ENCODE measurements around the gene TRIM45. TPM values are rescaled to one million over a fixed set of nuclear protein-coding genes. Genes with fewer than 3 reads are reported as not detected.

The TRIM45 gene
- total RNA-seq, 3 donors from 2014 or later (not counting 1 experiment from before 2014, with no cell fraction given), result 0.33 to 1.2 (median 0.77) TPM

DNA sequence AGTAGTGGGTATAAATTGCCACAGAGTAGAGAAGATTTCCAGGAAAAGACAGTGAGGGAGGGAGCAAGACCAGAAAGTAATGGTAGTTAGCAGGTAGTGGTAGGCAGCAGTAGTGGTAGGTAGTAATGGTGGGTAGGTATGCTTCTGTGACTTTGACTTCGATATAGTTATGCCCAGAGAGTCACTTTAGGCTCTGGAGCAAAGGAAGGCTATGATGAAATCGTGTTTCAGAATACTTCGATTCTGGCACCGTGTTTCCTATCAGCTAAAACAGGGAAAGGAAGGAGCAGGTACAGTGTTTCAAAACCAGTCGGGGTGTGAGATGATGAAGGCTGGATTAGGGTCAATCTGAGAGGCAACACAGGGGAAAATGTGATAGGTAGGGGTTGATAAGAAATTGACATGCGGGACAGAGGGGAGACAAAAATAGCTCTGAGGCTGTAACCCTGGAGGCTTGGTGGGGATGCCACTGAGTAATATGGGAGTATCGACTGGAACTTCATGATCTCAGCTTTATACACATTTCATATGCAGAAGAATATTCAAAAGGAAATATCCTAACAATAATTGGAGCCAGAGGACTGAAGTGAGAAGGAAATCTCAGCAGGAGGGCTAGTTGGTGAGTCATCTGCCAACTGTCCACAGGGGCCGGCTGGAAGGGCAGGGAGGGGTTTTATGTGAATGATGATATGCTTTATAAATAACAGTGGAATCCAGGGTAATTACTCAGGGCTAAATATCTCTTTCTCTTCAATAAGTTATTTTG lies 25.2 kb upstream of the TRIM45 start:
- H3K27ac ChIP-seq (ENCODE audit: low read length), result no peak overlapping the region
- Mint-ChIP-seq H3K4me3 (no peak overlapping the region), H3K27ac (no peak overlapping the region), H3K27me3 (ENCODE audit: low read depth in 2 of 2) (peaks cover 8 to 11% of the 10 kb centered on the region in 2 donors), H3K4me1 (no peaks in the 10 kb centered on the region), H3K36me3 (no peaks in the 10 kb centered on the region), H3K9me3 (no peaks in the 10 kb centered on the region)
- intact Hi-C loops (cut with micrococcal nuclease), result no loop called here
- TF ChIP-seq, protein P1, sequence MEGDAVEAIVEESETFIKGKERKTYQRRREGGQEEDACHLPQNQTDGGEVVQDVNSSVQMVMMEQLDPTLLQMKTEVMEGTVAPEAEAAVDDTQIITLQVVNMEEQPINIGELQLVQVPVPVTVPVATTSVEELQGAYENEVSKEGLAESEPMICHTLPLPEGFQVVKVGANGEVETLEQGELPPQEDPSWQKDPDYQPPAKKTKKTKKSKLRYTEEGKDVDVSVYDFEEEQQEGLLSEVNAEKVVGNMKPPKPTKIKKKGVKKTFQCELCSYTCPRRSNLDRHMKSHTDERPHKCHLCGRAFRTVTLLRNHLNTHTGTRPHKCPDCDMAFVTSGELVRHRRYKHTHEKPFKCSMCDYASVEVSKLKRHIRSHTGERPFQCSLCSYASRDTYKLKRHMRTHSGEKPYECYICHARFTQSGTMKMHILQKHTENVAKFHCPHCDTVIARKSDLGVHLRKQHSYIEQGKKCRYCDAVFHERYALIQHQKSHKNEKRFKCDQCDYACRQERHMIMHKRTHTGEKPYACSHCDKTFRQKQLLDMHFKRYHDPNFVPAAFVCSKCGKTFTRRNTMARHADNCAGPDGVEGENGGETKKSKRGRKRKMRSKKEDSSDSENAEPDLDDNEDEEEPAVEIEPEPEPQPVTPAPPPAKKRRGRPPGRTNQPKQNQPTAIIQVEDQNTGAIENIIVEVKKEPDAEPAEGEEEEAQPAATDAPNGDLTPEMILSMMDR (IDR thresholded peaks at IDR 0.05), result no peak
- ATAC-seq (no peak), DNase-seq (no peak)
- H3K4me3 ChIP-seq (ENCODE audit: low read length), result no peak overlapping the region
- WGBS (ENCODE audit: insufficient coverage), result 87% methylated on average over 7 of the region's 8 CpGs
- H3K9me3 ChIP-seq (ENCODE audit: control insufficient read depth, insufficient read depth, low read length), result no peaks in the 10 kb centered on the region
- H3K36me3 ChIP-seq (ENCODE audit: control insufficient read depth, insufficient read depth, low read length), result no peaks in the 10 kb centered on the region
- H3K4me1 ChIP-seq (ENCODE audit: control insufficient read depth, insufficient read depth, low read length), result no peaks in the 10 kb centered on the region
- H3K27me3 ChIP-seq (ENCODE audit: control insufficient read depth, insufficient read depth, low read length), result no peaks in the 10 kb centered on the region

DNA sequence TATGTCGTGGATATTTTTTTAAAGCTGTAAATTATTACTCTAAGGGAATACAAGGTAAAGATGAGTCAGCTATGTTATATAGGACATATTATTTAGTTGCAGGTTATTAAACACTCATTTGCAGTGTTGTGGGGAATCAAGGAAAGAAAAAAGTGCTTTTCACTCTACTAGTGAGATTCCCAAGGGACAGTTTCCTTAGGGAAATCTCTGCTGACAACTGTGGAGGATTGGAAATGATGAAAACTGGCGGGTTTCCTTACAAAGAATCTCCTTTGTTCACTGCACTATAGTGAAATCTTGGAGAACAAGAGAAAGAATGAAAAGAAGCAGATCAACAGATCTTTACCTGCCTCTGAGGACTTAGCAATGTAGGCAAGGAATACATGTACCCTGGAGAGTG lies 24.5 kb upstream of the TRIM45 start:
- no peak overlapping the region for H3K27ac Mint-ChIP-seq
- no peaks in the 10 kb centered on the region for H3K9me3 ChIP-seq (ENCODE audit: control insufficient read depth, insufficient read depth, low read length)
- H3K4me3 ChIP-seq (ENCODE audit: low read length), result no peak overlapping the region
- no peak for DNase-seq
- no peaks in the 10 kb centered on the region for H3K4me1 Mint-ChIP-seq
- H3K4me1 ChIP-seq (ENCODE audit: control insufficient read depth, insufficient read depth, low read length), result no peaks in the 10 kb centered on the region
- H3K9me3 Mint-ChIP-seq, result no peaks in the 10 kb centered on the region
- no peak overlapping the region for H3K27ac ChIP-seq (ENCODE audit: low read length)
- no peaks in the 10 kb centered on the region for H3K27me3 ChIP-seq (ENCODE audit: control insufficient read depth, insufficient read depth, low read length)
- 79% methylated on average over 2 of the region's 2 CpGs for WGBS (ENCODE audit: insufficient coverage)
- intact Hi-C loops (cut with micrococcal nuclease), result no loop called here
- TF ChIP-seq, protein P1 (IDR thresholded peaks at IDR 0.05), result no peak
- no peak for ATAC-seq
- H3K27me3 Mint-ChIP-seq (ENCODE audit: low read depth in 2 of 2), result peaks cover 8 to 11% of the 10 kb centered on the region in 2 donors
- no peak overlapping the region for H3K4me3 Mint-ChIP-seq
- H3K36me3 ChIP-seq (ENCODE audit: control insufficient read depth, insufficient read depth, low read length), result no peaks in the 10 kb centered on the region
- H3K36me3 Mint-ChIP-seq, result no peaks in the 10 kb centered on the region

DNA sequence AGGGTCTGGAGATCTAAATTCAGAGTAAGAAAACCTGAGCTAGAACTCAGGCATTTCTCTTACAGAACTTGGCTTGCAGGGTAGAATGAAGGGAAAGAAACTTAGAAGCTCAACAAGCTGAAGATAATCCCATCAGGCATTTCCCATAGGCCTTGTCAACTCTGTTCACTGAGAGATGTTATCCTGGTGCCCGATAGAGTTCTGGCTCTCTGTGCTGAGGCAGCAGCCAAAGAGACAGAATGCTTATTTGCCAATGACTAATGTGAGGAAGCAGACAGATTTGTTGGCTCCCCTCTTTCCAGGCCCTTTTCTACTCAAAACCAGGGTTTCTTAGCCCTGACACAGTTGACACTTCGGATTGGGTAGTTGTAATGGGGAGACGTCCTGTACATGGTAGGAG lies 22.3 kb upstream of the TRIM45 start:
- Mint-ChIP-seq H3K36me3 (no peaks in the 10 kb centered on the region), H3K27me3 (ENCODE audit: low read depth in 2 of 2) (peaks cover 8 to 11% of the 10 kb centered on the region in 2 donors), H3K9me3 (no peaks in the 10 kb centered on the region), H3K4me1 (no peaks in the 10 kb centered on the region), H3K27ac (no peak overlapping the region), H3K4me3 (no peak overlapping the region)
- Histone ChIP-seq H3K27ac (ENCODE audit: low read length) (no peak overlapping the region), H3K4me3 (ENCODE audit: low read length) (no peak overlapping the region), H3K9me3 (ENCODE audit: control insufficient read depth, insufficient read depth, low read length) (no peaks in the 10 kb centered on the region), H3K27me3 (ENCODE audit: control insufficient read depth, insufficient read depth, low read length) (no peaks in the 10 kb centered on the region), H3K36me3 (ENCODE audit: control insufficient read depth, insufficient read depth, low read length) (no peaks in the 10 kb centered on the region), H3K4me1 (ENCODE audit: control insufficient read depth, insufficient read depth, low read length) (no peaks in the 10 kb centered on the region)
- WGBS (ENCODE audit: insufficient coverage), result 100% methylated on average over 1 of the region's 3 CpGs
- no peak for DNase-seq
- intact Hi-C loops (cut with micrococcal nuclease), result no loop called here
- TF ChIP-seq, protein P1 (IDR thresholded peaks at IDR 0.05), result no peak
- no peak for ATAC-seq

DNA sequence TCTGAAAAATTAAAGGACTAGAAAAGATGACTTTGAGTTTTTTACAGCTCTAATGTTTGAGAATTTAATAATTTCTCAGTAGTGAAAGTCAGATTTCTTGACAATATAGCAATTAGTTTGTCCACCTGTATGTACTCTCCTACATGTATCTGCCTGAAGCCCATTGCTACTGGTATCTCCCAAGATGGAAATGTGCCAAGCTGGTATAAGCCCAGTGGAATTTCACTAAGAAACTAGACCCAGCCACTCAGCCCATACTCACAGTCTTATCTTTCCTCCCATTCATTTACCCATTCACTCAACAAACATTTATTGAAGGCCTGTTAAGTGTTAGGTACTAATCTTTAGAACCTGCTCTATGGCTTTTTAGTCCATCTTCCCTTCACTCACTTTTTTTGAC lies 21.6 kb upstream of the TRIM45 start:
- ATAC-seq, result no peak
- intact Hi-C loops (cut with micrococcal nuclease), result no loop called here
- no peak overlapping the region for H3K4me3 Mint-ChIP-seq
- no peaks in the 10 kb centered on the region for H3K9me3 Mint-ChIP-seq
- no peak for DNase-seq
- no peaks in the 10 kb centered on the region for H3K36me3 Mint-ChIP-seq
- Histone ChIP-seq H3K27ac (ENCODE audit: low read length) (no peak overlapping the region), H3K4me3 (ENCODE audit: low read length) (no peak overlapping the region), H3K4me1 (ENCODE audit: control insufficient read depth, insufficient read depth, low read length) (no peaks in the 10 kb centered on the region), H3K36me3 (ENCODE audit: control insufficient read depth, insufficient read depth, low read length) (no peaks in the 10 kb centered on the region), H3K27me3 (ENCODE audit: control insufficient read depth, insufficient read depth, low read length) (no peaks in the 10 kb centered on the region), H3K9me3 (ENCODE audit: control insufficient read depth, insufficient read depth, low read length) (no peaks in the 10 kb centered on the region)
- H3K27me3 Mint-ChIP-seq (ENCODE audit: low read depth in 2 of 2), result peaks cover 10 to 11% of the 10 kb centered on the region in 2 donors
- H3K4me1 Mint-ChIP-seq, result no peaks in the 10 kb centered on the region
- no peak overlapping the region for H3K27ac Mint-ChIP-seq
- TF ChIP-seq, protein P1 (IDR thresholded peaks at IDR 0.05), result no peak

Measured in natural killer cell (primary cell).